CD4-positive, alpha-beta memory T cell (primary cell): ENCODE results near the gene TRABD2B. TPM values are rescaled to one million over a fixed set of nuclear protein-coding genes. Genes with fewer than 3 reads are reported as not detected.

Experiments
- CTCF ChIA-PET: fragments of 350-600 bp; sonication (Branson Sonifier 250); formaldehyde crosslinking; loops from one replicate; lab custom pipeline; 2021; ENCODE audit warnings: inconsistent platforms; ENCODE audit not compliant: partially characterized antibody; lab: Charles Lee
- POLR2A ChIA-PET: fragments of 350-600 bp; sonication (Branson Sonifier 250); formaldehyde crosslinking; loops from one replicate; lab custom pipeline; 2021; ENCODE audit not compliant: partially characterized antibody; lab: Charles Lee
- DNase-seq, 5 donors: peaks; one replicate each; pipeline versions ENCODE4 v3.0.0 to v3.0.0-alpha.2; 2020 to 2022; ENCODE audit warnings: mixed read lengths in 1 of 5
- H3K27ac ChIP-seq: one replicate; pipeline ENCODE4 v1.7.0; 2013; ENCODE audit warnings: low read depth, low read length
- H3K27me3 ChIP-seq: 2 replicates; pipeline ENCODE4 v1.7.0; 2013; ENCODE audit warnings: mild to moderate bottlenecking, low read length, moderate library complexity; ENCODE audit not compliant: insufficient read depth
- H3K36me3 ChIP-seq: 2 replicates; pipeline ENCODE4 v1.7.0; 2013; ENCODE audit warnings: mild to moderate bottlenecking, low read length, moderate library complexity; ENCODE audit not compliant: insufficient read depth
- H3K4me1 ChIP-seq: 2 replicates; pipeline ENCODE4 v1.7.0; 2013; ENCODE audit warnings: mild to moderate bottlenecking, low read length, moderate library complexity; ENCODE audit not compliant: insufficient read depth
- H3K4me3 ChIP-seq, 2 donors: one replicate each; pipeline ENCODE4 v1.7.0; 2013; ENCODE audit warnings: low read length in 2 of 2, mild to moderate bottlenecking in 1 of 2
- H3K9me3 ChIP-seq, 2 donors: one replicate each; pipeline ENCODE4 v1.7.0; 2013; ENCODE audit warnings: low read length in 2 of 2, control low read depth in 1 of 2; ENCODE audit not compliant: control insufficient read depth in 1 of 2
- H3K27ac Mint-ChIP-seq, 7 donors: one replicate each; pipeline ENCODE4 v1.8.0; 2020 to 2021; ENCODE audit warnings: mixed read lengths in 7 of 7, mild to moderate bottlenecking in 6 of 7, inconsistent platforms in 3 of 7, moderate library complexity in 3 of 7
- H3K27me3 Mint-ChIP-seq, 2 donors: one replicate each; pipeline ENCODE4 v1.8.0; 2020 to 2021; ENCODE audit warnings: mixed read lengths in 2 of 2
- H3K36me3 Mint-ChIP-seq, 2 donors: one replicate each; pipeline ENCODE4 v1.8.0; 2020 to 2021; ENCODE audit warnings: mixed read lengths in 2 of 2, inconsistent platforms in 1 of 2, mild to moderate bottlenecking in 1 of 2
- H3K4me1 Mint-ChIP-seq, 4 donors: one replicate each; pipeline ENCODE4 v1.8.0; 2020 to 2021; ENCODE audit warnings: mixed read lengths in 4 of 4, mild to moderate bottlenecking in 1 of 4
- H3K4me3 Mint-ChIP-seq, 8 donors: one replicate each; pipeline ENCODE4 v1.8.0; 2020 to 2021; ENCODE audit warnings: mixed read lengths in 8 of 8, mild to moderate bottlenecking in 7 of 8, moderate library complexity in 6 of 8, inconsistent platforms in 3 of 8
- H3K9me3 Mint-ChIP-seq, 8 donors: one replicate each; pipeline ENCODE4 v1.8.0; 2020 to 2021; ENCODE audit warnings: mixed read lengths in 8 of 8, mild to moderate bottlenecking in 5 of 8, inconsistent platforms in 3 of 8, moderate library complexity in 1 of 8
- intact Hi-C: fragments of 100-400 bp; cut with micrococcal nuclease; formaldehyde crosslinking; loops from one replicate; pipeline ENCODE4 v1.15.1; 2023
- polyA plus RNA-seq, 2 donors: library from polyadenylated mRNA; unstranded; fragments of 300-500 nt; fragmentation: Illumina TruSeq; gene quantifications; one replicate each; pipeline ENCODE4 v1.2.3, GENCODE V29; 2021
- total RNA-seq, 2 experiments: library from RNA; stranded (reverse); gene quantifications; one replicate each; pipeline ENCODE4 v1.2.3, GENCODE V29; 2021

The TRABD2B gene
- total and polyA plus RNA-seq, 4 experiments from 2014 or later = not detected

DNA sequence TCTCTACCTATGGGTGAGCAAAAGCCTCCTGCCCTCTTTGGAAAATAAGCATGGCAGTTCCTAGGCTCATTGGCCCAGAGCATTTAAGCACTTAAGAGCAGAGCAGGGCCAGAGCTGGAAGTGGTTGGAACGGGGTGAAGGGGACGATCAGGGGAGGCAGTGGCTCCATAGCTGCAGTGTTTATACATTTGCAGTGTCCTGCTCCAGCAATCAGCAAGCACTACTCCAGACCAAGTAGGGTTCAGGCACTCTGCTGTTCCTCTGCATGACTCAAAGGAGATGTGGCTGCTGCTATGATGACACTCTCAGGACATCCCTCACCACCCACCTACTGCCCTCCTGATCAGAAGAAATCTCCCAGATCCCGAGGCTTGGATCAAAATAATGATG, 55.0 kb downstream of the TRABD2B start:
- Mint-ChIP-seq H3K27me3 (peaks cover 3 to 9% of the 10 kb centered on the region in 2 donors), H3K9me3 (peaks cover 0 to 2% (median 0%) of the 10 kb centered on the region in 8 donors), H3K27ac (no peak overlapping the region), H3K4me3 (no peak overlapping the region), H3K4me1 (no peaks in the 10 kb centered on the region), H3K36me3 (no peaks in the 10 kb centered on the region)
- no peak for DNase-seq
- CTCF ChIA-PET = no interaction called here
- H3K27me3 ChIP-seq = no peaks in the 10 kb centered on the region
- no peak overlapping the region for H3K27ac ChIP-seq
- no peak overlapping the region for H3K4me3 ChIP-seq
- H3K36me3 ChIP-seq = no peaks in the 10 kb centered on the region
- no peaks in the 10 kb centered on the region for H3K9me3 ChIP-seq
- POLR2A ChIA-PET = no interaction called here
- intact Hi-C loops = no loop called here
- no peaks in the 10 kb centered on the region for H3K4me1 ChIP-seq

DNA sequence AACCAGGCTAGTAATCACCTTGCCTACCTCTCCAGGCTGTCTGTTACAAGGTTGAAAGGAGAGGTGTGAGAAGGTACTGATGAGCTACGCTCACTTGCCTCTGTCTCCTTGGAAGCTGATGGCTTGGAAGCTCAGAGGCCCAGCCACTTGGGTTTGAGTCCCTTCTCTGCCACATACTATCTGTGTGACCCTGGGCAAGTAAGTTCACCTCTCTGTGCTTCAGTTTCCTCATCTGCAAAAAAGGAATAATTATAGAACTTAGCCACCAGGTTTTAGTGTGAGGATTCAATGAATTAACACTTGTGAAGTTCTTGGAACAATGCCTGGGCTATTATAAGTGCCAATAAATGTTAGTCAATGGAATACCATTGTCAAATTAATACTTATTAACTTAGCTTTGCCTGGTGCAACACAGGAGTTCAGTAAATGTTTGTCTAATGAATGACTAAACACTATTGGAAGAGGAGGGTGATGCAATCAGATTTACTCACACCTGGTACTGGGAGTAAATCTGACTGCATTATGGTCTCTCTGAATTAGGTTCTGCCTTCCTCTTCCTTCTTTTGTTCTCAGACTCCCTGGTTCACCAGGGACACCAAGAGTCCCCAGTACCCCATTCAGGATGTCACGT, 55.5 kb downstream of the TRABD2B start:
- POLR2A ChIA-PET = no interaction called here
- Mint-ChIP-seq H3K9me3 (peaks cover 0 to 2% (median 0%) of the 10 kb centered on the region in 8 donors), H3K27ac (no peak overlapping the region), H3K4me1 (no peaks in the 10 kb centered on the region), H3K4me3 (no peak overlapping the region), H3K27me3 (peaks cover 3 to 9% of the 10 kb centered on the region in 2 donors), H3K36me3 (no peaks in the 10 kb centered on the region)
- no peaks in the 10 kb centered on the region for H3K36me3 ChIP-seq
- DNase-seq = no peak
- CTCF ChIA-PET = no interaction called here
- intact Hi-C loops = no loop called here
- H3K4me1 ChIP-seq = no peaks in the 10 kb centered on the region
- no peaks in the 10 kb centered on the region for H3K27me3 ChIP-seq
- H3K9me3 ChIP-seq = no peaks in the 10 kb centered on the region
- no peak overlapping the region for H3K4me3 ChIP-seq
- H3K27ac ChIP-seq = no peak overlapping the region

DNA sequence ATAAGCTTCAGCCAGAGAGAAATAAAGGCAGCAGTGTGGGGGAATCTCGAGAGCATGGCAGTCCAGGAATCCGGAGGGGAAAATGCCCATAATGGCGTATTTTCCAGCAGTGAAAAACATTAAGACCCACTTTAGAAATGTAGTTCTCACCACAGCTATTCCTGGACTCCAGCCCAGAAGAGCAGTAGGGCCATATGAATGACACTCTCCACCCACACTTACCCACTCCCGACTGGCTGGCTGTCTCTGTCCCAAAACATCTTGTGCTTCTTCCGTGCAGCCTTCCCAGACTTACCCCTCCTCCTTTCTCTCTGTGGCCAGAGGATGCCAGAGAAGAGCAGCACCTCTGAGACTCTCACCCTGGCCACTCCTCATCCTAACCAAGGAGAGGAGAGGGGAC, 56.4 kb downstream of the TRABD2B start:
- intact Hi-C loops = no loop called here
- Mint-ChIP-seq H3K4me1 (no peaks in the 10 kb centered on the region), H3K4me3 (no peak overlapping the region), H3K9me3 (peaks cover 0 to 2% (median 0%) of the 10 kb centered on the region in 8 donors), H3K36me3 (no peaks in the 10 kb centered on the region), H3K27ac (no peak overlapping the region), H3K27me3 (peaks cover 3 to 9% of the 10 kb centered on the region in 2 donors)
- Histone ChIP-seq H3K36me3 (no peaks in the 10 kb centered on the region), H3K4me1 (no peaks in the 10 kb centered on the region), H3K27me3 (no peaks in the 10 kb centered on the region), H3K27ac (no peak overlapping the region), H3K9me3 (no peaks in the 10 kb centered on the region), H3K4me3 (no peak overlapping the region)
- ChIA-PET POLR2A (no interaction called here), CTCF (no interaction called here)
- DNase-seq = no peak

DNA sequence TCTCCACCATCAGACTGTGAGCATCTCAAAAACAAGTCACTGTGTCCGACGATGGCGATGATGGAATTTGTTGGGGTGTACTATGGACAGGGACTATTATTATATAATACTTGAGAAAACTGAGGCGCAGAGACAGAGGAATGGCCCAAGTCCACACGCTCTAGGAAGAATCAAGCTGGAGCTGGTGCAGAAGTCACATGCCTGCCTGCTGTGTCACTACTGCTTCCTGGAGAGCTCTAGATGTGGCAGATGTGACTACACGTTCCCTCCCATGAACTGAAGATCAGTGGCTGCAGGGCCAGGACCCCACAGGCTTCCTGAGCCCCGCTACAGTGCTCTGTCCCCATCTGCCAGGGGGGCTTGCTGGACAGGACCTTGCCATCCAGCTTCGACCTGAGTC, 56.9 kb downstream of the TRABD2B start:
- no peaks in the 10 kb centered on the region for H3K36me3 ChIP-seq
- Mint-ChIP-seq H3K9me3 (peaks cover 0 to 2% (median 0%) of the 10 kb centered on the region in 8 donors), H3K4me3 (no peak overlapping the region), H3K27me3 (peaks cover 3 to 9% of the 10 kb centered on the region in 2 donors), H3K27ac (no peak overlapping the region), H3K36me3 (no peaks in the 10 kb centered on the region), H3K4me1 (no peaks in the 10 kb centered on the region)
- no peak for DNase-seq
- no peak overlapping the region for H3K4me3 ChIP-seq
- intact Hi-C loops = no loop called here
- no peaks in the 10 kb centered on the region for H3K27me3 ChIP-seq
- ChIA-PET CTCF (no interaction called here), POLR2A (no interaction called here)
- no peaks in the 10 kb centered on the region for H3K4me1 ChIP-seq
- no peak overlapping the region for H3K27ac ChIP-seq
- H3K9me3 ChIP-seq = no peaks in the 10 kb centered on the region

DNA sequence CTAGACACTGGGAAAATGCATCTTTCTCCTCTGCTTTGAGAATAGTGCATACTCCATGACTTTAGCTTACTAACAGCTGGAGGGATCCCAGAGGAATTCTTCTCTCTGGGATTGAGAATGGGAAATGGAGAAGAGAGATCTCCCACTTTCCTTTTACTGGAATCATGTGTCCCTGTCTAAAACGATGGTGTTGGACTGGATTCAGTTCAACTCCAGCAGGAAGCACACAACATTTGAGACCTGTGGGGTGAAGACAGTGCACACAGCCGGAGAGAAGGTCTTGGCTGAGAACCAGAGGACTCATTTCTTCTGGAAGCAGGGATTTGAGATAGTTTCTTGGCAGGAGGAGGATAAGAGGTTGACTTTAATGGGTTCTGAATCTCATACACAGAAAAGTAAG, 58.7 kb downstream of the TRABD2B start:
- no peaks in the 10 kb centered on the region for H3K9me3 ChIP-seq
- H3K27me3 ChIP-seq = no peaks in the 10 kb centered on the region
- intact Hi-C loops = no loop called here
- H3K27ac Mint-ChIP-seq = no peak overlapping the region
- DNase-seq = no peak
- H3K36me3 ChIP-seq = no peaks in the 10 kb centered on the region
- no peaks in the 10 kb centered on the region for H3K4me1 Mint-ChIP-seq
- H3K4me3 ChIP-seq = no peak overlapping the region
- H3K9me3 Mint-ChIP-seq = peaks cover 0 to 2% (median 0%) of the 10 kb centered on the region in 8 donors
- no peak overlapping the region for H3K4me3 Mint-ChIP-seq
- no peak overlapping the region for H3K27ac ChIP-seq
- ChIA-PET CTCF (no interaction called here), POLR2A (no interaction called here)
- no peaks in the 10 kb centered on the region for H3K36me3 Mint-ChIP-seq
- peaks cover 5 to 10% of the 10 kb centered on the region in 2 donors for H3K27me3 Mint-ChIP-seq
- no peaks in the 10 kb centered on the region for H3K4me1 ChIP-seq

DNA sequence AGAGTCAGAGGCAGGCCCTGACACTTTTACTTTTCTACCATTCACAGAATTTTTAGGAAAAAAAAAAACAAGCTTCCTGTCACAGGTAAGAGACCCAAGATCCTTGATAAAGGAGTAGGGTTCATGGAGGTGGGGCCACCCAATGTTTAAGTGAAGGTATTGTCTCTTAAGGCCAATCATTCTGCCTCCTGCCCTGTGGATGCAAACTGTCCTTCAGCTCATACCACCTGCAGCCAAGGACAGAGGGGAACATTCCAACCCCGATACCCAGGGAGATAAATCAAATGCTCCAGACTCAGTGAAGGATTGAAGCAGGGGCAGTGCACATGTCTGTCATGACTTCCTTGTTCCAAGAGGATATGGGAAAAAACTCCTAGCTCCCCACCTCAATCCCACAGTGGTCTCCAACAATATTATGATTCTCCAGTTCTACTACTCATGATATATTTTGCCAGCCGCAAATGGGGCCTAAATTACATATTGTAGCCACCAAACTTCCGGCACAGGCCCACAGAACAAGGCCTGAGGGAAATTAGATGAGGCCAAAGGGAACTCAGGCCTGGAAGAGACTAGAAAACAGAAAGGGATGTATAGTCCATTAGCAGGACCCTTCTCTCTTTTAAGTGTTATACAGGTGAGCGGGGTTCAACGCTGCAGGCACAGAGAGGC, 59.5 kb downstream of the TRABD2B start:
- no peaks in the 10 kb centered on the region for H3K9me3 ChIP-seq
- POLR2A ChIA-PET = no interaction called here
- H3K27ac ChIP-seq = no peak overlapping the region
- no peak overlapping the region for H3K27ac Mint-ChIP-seq
- peaks cover 7 to 9% of the 10 kb centered on the region in 2 donors for H3K27me3 Mint-ChIP-seq
- H3K4me3 ChIP-seq = no peak overlapping the region
- H3K4me1 ChIP-seq = no peaks in the 10 kb centered on the region
- intact Hi-C loops = no loop called here
- no peaks in the 10 kb centered on the region for H3K27me3 ChIP-seq
- H3K4me1 Mint-ChIP-seq = no peaks in the 10 kb centered on the region
- CTCF ChIA-PET = no interaction called here
- no peaks in the 10 kb centered on the region for H3K36me3 Mint-ChIP-seq
- H3K9me3 Mint-ChIP-seq = peaks cover 0 to 2% (median 0%) of the 10 kb centered on the region in 8 donors
- H3K4me3 Mint-ChIP-seq = no peak overlapping the region
- DNase-seq = no peak
- H3K36me3 ChIP-seq = no peaks in the 10 kb centered on the region

DNA sequence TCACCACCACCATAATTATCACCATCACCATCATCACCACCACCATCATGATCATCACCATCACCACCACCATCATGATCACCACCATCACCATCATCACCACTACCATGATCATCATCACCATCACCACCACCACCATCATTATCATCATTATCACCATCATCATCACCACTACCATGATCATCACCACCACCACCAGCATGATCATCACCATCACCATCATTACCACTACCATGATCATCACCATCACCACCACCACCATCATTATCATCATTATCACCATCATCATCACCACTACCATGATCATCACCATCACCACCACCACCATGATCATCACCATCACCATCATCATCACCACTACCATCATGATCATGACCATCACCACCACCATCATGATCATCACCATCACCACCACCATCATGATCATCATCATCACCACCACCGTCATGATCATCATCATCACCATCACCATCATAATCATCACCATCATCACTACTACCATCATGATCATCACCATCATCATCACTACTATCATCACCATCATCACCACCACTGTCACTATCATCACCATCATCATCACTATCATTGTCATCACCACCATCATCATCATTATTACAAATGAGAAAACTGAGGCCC, 60.2 kb downstream of the TRABD2B start:
- ChIA-PET POLR2A (no interaction called here), CTCF (no interaction called here)
- no peaks in the 10 kb centered on the region for H3K4me1 Mint-ChIP-seq
- no peak overlapping the region for H3K27ac ChIP-seq
- H3K9me3 ChIP-seq = no peaks in the 10 kb centered on the region
- peaks cover 0 to 2% (median 0%) of the 10 kb centered on the region in 8 donors for H3K9me3 Mint-ChIP-seq
- intact Hi-C loops = no loop called here
- H3K27ac Mint-ChIP-seq = no peak overlapping the region
- no peaks in the 10 kb centered on the region for H3K27me3 ChIP-seq
- H3K36me3 Mint-ChIP-seq = no peaks in the 10 kb centered on the region
- no peak for DNase-seq
- peaks cover 10 to 12% of the 10 kb centered on the region in 2 donors for H3K27me3 Mint-ChIP-seq
- no peak overlapping the region for H3K4me3 Mint-ChIP-seq
- H3K4me3 ChIP-seq = no peak overlapping the region
- no peaks in the 10 kb centered on the region for H3K36me3 ChIP-seq
- H3K4me1 ChIP-seq = no peaks in the 10 kb centered on the region
